HCT116 (cell line): Measurements from ENCODE around the gene PRCC. TPM values are rescaled to one million over a fixed set of nuclear protein-coding genes. Genes with fewer than 3 reads are reported as not detected.

ENCODE experiments used
- ATAC-seq: fragments of 200-7000 bp; cut with Tn5 transposase; 2 replicates; pipeline ENCODE4 v1.9.1; 2020; ENCODE audit warnings: mild to moderate bottlenecking, moderate library complexity
- BruUV-seq: library from RNA; stranded (reverse); fragments of 400-500 nt; replicated peaks from 2 replicates; lab custom pipeline; 2021; lab: Mats Ljungman, UMichigan
- CTCF ChIA-PET: fragments of 300-600 bp; sonication (Branson Sonifier 250); formaldehyde crosslinking; loops from one replicate; lab custom pipeline; 2021; ENCODE audit warnings: antibody characterized with exemption; lab: Charles Lee
- POLR2A ChIA-PET: fragments of 300-600, 350-600 bp; sonication (Branson Sonifier 250); formaldehyde crosslinking; loops from one replicate; lab custom pipeline; 2021; ENCODE audit warnings: antibody characterized with exemption; lab: Charles Lee
- RAD21 ChIA-PET, 2 experiments: fragments of 300-600 bp; sonication (Branson Sonifier 250); formaldehyde crosslinking; loops; one replicate each; lab custom pipeline; 2023; ENCODE audit warnings: low total read pairs in 2 of 2; ENCODE audit not compliant: uncharacterized antibody in 2 of 2, unreplicated experiment in 2 of 2, low non-redundant PET in 1 of 2; lab: Charles Lee
- DNase-seq: peaks from one replicate; pipeline ENCODE4 v3.0.0-alpha.2; 2010; ENCODE audit warnings: low read depth, low spot score
- H2AFZ ChIP-seq: fragments of 200-600 bp; shearing (Covaris generic), sonication (generic); 2 replicates; pipeline ENCODE4 v1.6.1; 2017; ENCODE audit warnings: low read depth, mixed run types, mixed read lengths, antibody characterized with exemption, low read length; ENCODE audit not compliant: poor library complexity, severe bottlenecking
- H3K27ac ChIP-seq: 2 replicates; pipeline ENCODE4 v1.5.1; 2012; ENCODE audit warnings: low read depth, low read length
- H3K27me3 ChIP-seq: fragments of 200-600 bp; sonication (generic); 2 replicates; pipeline ENCODE4 v1.6.1; 2016; ENCODE audit warnings: mixed run types, low read length, mixed read lengths; ENCODE audit not compliant: insufficient read depth
- H3K36me3 ChIP-seq, 2 experiments: fragments of 200-500 bp in 1 of 2; fragments of 200-600 bp in 1 of 2; sonication (Bioruptor generic) in 1 of 2; sonication (generic) in 1 of 2; 2 replicates each; pipeline versions ENCODE4 v1.5.1 to v1.6.1; 2014 to 2016; ENCODE audit warnings: low read length in 2 of 2, inconsistent platforms in 1 of 2, mixed read lengths in 1 of 2, mixed run types in 1 of 2; ENCODE audit not compliant: insufficient read depth in 2 of 2, control insufficient read depth in 1 of 2
- H3K4me1 ChIP-seq, 2 experiments: fragments of 200-600 bp in 1 of 2; sonication (generic) in 1 of 2; 2 replicates each; pipeline versions ENCODE4 v1.5.1 to v1.6.1; 2012 to 2017; ENCODE audit warnings: low read length in 2 of 2, inconsistent platforms in 1 of 2, mild to moderate bottlenecking in 1 of 2, mixed read lengths in 1 of 2, mixed run types in 1 of 2, moderate library complexity in 1 of 2; ENCODE audit not compliant: insufficient read depth in 2 of 2, control insufficient read depth in 1 of 2
- H3K4me2 ChIP-seq: fragments of 200-600 bp; sonication (generic); 2 replicates; pipeline ENCODE4 v1.6.1; 2017; ENCODE audit warnings: mixed run types, low read length, mixed read lengths
- H3K4me3 ChIP-seq, 2 experiments: fragments of 200-600 bp in 1 of 2; sonication (generic) in 1 of 2; replicated peaks in 1 of 2; 2 replicates each; pipeline ENCODE4 v1.5.1; 2011 to 2016; ENCODE audit warnings: low read length in 2 of 2, control low read depth in 1 of 2, low read depth in 1 of 2, mild to moderate bottlenecking in 1 of 2, mixed read lengths in 1 of 2, mixed run types in 1 of 2
- H3K79me2 ChIP-seq: fragments of 200-600 bp; sonication (generic); 2 replicates; pipeline ENCODE4 v1.6.1; 2017; ENCODE audit warnings: mild to moderate bottlenecking, mixed run types, low read length, moderate library complexity, mixed read lengths; ENCODE audit not compliant: insufficient read depth
- H3K9ac ChIP-seq: fragments of 200-600 bp; sonication (generic); 2 replicates; pipeline ENCODE4 v1.6.1; 2016; ENCODE audit warnings: low read length, mixed read lengths
- H3K9me2 ChIP-seq: fragments of 200-600 bp; sonication (generic), shearing (Covaris generic); 2 replicates; pipeline ENCODE4 v1.6.1; 2017; ENCODE audit warnings: mixed run types, mild to moderate bottlenecking, moderate library complexity; ENCODE audit not compliant: insufficient read depth
- H3K9me3 ChIP-seq, 2 experiments: fragments of 200-500 bp in 1 of 2; fragments of 200-600 bp in 1 of 2; sonication (Bioruptor generic) in 1 of 2; sonication (generic) in 1 of 2; 2 replicates each; pipeline ENCODE4 v1.6.1; 2014 to 2017; ENCODE audit warnings: low read length in 2 of 2, mixed read lengths in 2 of 2, inconsistent platforms in 1 of 2, low read depth in 1 of 2, mild to moderate bottlenecking in 1 of 2, mixed run types in 1 of 2, moderate library complexity in 1 of 2; ENCODE audit not compliant: control insufficient read depth in 1 of 2, insufficient read depth in 1 of 2
- H4K20me1 ChIP-seq: fragments of 200-600 bp; sonication (generic), shearing (Covaris generic); 2 replicates; pipeline ENCODE4 v1.6.1; 2017; ENCODE audit warnings: mixed run types, mild to moderate bottlenecking, moderate library complexity; ENCODE audit not compliant: insufficient read depth
- CEBPB ChIP-seq: IDR thresholded peaks from 2 replicates; pipeline ENCODE4 v1.6.1; 2012; ENCODE audit warnings: low read depth
- ELF1 ChIP-seq: IDR thresholded peaks from 2 replicates; pipeline ENCODE4 v1.6.1; 2012; ENCODE audit warnings: low read depth, borderline replicate concordance
- POLR2A ChIP-seq: IDR thresholded peaks from 2 replicates; pipeline ENCODE4 v1.7.0; 2011; ENCODE audit warnings: borderline replicate concordance; ENCODE audit not compliant: insufficient read depth, insufficient read length; ENCODE audit errors: extremely low read depth
- SP1 ChIP-seq: IDR thresholded peaks from 2 replicates; pipeline ENCODE4 v1.6.1; 2012; ENCODE audit warnings: low read depth
- intact Hi-C: fragments of 100-400 bp; cut with micrococcal nuclease; formaldehyde crosslinking; loops from 2 replicates; pipeline ENCODE4 v1.10.0; 2022
- total RNA-seq: library from RNA; stranded (reverse); gene quantifications from one replicate; pipeline ENCODE4 v1.2.1, GENCODE V29; 2021; ENCODE audit not compliant: unreplicated experiment
- TF ChIP-seq, protein P1 (sequence below): IDR thresholded peaks from 2 replicates; pipeline ENCODE4 v1.6.1; 2012; ENCODE audit warnings: low read depth

The PRCC gene
- total RNA-seq, 1 experiment from 2014 or later: 78.1 TPM

DNA sequence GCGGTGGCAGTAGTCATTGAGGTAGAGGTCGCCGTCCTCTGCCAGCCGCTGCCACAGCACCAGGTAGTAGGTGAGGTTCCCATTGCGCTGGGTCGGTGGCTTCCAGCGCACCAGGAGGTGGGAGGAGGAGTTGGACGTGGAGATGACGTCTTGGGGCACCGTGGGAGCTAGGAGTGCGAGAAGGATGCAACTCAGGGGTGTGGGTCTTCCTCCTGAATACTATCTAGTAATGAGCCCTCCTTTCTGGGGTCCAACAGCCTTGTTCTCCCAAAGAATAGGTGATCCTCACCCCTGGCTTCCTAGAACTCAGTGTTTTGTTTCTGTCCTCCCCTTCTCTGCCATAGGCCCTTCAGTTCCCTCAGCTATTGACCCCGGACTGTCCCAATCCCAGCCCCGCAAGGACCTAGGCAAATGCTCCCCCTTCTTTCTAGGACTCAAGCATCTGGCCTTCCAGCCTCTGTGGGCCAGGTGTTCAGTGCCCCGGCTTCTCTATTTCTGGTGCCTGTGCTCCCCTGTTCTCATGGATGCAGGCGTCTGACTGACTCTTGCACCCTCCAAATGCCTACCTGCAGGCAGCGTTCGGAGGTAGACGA lies 78.7 kb downstream of the PRCC start:
- Histone ChIP-seq H3K4me2 (no peak overlapping the region), H3K4me3 (no peak overlapping the region), H4K20me1 (no peaks in the 10 kb centered on the region), H3K79me2 (no peaks in the 10 kb centered on the region), H3K4me1 (no peaks in the 10 kb centered on the region), H3K9me2 (no peaks in the 10 kb centered on the region), H3K9me3 (no peaks in the 10 kb centered on the region), H3K9ac (no peak overlapping the region), H3K27ac (no peak overlapping the region), H3K27me3 (no peaks in the 10 kb centered on the region), H3K36me3 (no peaks in the 10 kb centered on the region), H2AFZ (no peak overlapping the region)
- CTCF ChIA-PET: no interaction called here
- RAD21 ChIA-PET: no interaction called here
- no peak for TF ChIP-seq ELF1
- DNase-seq: no peak
- no peak for ATAC-seq
- no TSS peak for BruUV-seq
- POLR2A ChIA-PET: no interaction called here
- intact Hi-C loops: no loop called here

DNA sequence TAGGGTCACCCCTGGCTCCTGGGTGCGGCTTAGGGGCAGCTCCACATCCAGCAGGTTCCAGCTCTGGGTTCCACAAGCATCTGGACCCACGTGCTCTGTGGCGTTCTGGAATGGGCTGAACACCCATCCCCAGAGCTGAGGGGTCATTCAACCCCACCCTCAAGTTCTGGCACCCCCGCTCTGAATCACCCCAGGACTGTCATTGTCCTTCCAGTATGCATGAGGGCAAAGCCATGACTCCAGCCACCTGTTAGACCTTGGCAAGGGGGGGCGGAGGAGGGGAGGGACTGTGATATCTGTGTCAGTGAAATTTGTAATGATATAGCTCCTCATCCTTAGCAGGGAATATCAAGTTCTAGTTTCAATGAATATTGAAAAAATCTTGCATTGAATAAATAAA lies 79.3 kb downstream of the PRCC start:
- no peaks in the 10 kb centered on the region for H3K36me3 ChIP-seq
- BruUV-seq: no TSS peak
- TF ChIP-seq SP1 (no peak), POLR2A (no peak), CEBPB (no peak)
- TF ChIP-seq, protein P1, sequence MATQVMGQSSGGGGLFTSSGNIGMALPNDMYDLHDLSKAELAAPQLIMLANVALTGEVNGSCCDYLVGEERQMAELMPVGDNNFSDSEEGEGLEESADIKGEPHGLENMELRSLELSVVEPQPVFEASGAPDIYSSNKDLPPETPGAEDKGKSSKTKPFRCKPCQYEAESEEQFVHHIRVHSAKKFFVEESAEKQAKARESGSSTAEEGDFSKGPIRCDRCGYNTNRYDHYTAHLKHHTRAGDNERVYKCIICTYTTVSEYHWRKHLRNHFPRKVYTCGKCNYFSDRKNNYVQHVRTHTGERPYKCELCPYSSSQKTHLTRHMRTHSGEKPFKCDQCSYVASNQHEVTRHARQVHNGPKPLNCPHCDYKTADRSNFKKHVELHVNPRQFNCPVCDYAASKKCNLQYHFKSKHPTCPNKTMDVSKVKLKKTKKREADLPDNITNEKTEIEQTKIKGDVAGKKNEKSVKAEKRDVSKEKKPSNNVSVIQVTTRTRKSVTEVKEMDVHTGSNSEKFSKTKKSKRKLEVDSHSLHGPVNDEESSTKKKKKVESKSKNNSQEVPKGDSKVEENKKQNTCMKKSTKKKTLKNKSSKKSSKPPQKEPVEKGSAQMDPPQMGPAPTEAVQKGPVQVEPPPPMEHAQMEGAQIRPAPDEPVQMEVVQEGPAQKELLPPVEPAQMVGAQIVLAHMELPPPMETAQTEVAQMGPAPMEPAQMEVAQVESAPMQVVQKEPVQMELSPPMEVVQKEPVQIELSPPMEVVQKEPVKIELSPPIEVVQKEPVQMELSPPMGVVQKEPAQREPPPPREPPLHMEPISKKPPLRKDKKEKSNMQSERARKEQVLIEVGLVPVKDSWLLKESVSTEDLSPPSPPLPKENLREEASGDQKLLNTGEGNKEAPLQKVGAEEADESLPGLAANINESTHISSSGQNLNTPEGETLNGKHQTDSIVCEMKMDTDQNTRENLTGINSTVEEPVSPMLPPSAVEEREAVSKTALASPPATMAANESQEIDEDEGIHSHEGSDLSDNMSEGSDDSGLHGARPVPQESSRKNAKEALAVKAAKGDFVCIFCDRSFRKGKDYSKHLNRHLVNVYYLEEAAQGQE: no peak

More for the DNA sequence above, 79.3 kb downstream of the PRCC start:
- H3K4me3 ChIP-seq: no peak overlapping the region
- ChIA-PET CTCF (no interaction called here), POLR2A (no interaction called here), RAD21 (no interaction called here)
- H3K27ac ChIP-seq: no peak overlapping the region
- H4K20me1 ChIP-seq: no peaks in the 10 kb centered on the region
- DNase-seq: no peak
- intact Hi-C loops: no loop called here
- no peak overlapping the region for H3K9ac ChIP-seq
- no peaks in the 10 kb centered on the region for H3K4me1 ChIP-seq
- no peaks in the 10 kb centered on the region for H3K79me2 ChIP-seq
- no peaks in the 10 kb centered on the region for H3K9me2 ChIP-seq
- no peaks in the 10 kb centered on the region for H3K27me3 ChIP-seq
- H3K9me3 ChIP-seq: no peaks in the 10 kb centered on the region
- ATAC-seq: no peak
- H2AFZ ChIP-seq: no peak overlapping the region
- H3K4me2 ChIP-seq: no peak overlapping the region
